ENCODE measurements around the gene NLN.
"Not testable (repeated sequence)": the region's sequence is repeated elsewhere in the genome, so short reads cannot be mapped to it uniquely, and the experiment has no call there.

Gene NLN

GRCh38 chr5:65734196-65734775 is 12.3 kb downstream of the NLN start:
- DNase-seq: not testable (repeated sequence)

- DNase-seq: no peak
Observed at GRCh38 chr5:65734921-65735320, 12.9 kb downstream of the NLN start.

- no peak for DNase-seq
Observed at GRCh38 chr5:65736011-65736410, 14.0 kb downstream of the NLN start.

DNA sequence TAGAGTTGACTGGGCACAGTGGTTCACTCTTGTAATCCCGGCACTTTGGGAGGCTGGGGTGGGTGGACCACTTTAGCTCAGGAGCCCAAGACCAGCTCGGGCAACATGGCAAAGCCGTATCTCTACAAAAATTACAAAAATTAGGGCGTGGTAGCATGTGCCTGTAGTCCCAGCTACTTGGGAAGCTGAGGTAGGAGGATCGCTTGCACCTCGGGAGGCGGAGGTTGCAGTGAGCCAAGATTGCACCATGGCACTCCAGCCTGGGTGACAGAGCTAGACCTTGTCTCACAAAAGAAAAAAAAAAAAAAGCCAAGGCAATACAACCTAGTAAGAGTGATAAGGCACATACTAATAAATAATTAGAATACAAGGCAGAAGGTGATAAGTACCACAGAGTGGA is 15.8 kb downstream of the NLN start:
- no peak for DNase-seq

DNA sequence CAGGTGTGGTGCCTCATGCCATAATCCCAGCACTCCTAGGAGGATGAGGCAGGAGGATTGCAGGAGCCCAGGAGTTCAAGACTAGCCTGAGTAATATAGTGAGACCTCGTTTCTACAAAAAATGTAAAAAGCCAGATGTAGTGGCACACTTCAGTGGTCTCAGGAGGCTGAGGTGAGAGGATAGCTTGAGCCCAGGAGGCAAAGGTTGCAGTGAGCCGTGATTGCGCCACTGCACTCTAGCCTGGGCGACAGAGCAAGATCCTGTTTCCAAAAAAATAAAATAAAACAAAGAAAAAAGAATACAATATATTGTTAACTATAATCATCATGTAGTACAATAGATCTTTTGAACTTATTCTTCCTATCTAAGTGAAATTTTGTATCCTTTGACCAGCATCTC is 16.3 kb downstream of the NLN start:
- DNase-seq: no peak

DNA sequence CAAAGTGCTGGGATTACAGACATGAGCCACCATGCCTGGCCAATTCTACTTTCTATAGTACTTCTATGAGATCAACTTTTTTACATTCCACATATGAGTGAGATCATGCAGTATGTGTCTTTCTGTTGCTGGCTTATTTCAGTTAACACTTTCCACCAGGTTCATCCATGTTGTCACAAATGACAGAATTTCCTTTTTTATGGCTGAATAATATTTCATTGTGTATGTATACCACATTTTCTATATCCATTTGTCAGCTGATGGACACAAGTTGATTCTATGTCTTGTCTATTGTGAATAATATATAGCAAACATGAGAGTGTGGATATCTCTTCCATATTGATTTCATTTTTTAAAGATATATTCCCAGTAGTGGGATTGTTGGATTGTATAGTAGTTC is 17.2 kb downstream of the NLN start:
- no peak for DNase-seq

- DNase-seq: no peak
Observed at GRCh38 chr5:65742565-65743231, 20.7 kb downstream of the NLN start.

GRCh38 chr5:65749221-65749844 is 27.3 kb downstream of the NLN start:
- DNase-seq: no peak

- DNase-seq: no peak
Observed at GRCh38 chr5:65749956-65750355, 28.0 kb downstream of the NLN start.

- DNase-seq: no peak
Observed at GRCh38 chr5:65750938-65751337, 28.9 kb downstream of the NLN start.

- no peak for DNase-seq
Observed at GRCh38 chr5:65753189-65753588, 31.2 kb downstream of the NLN start.

- DNase-seq: no peak
Observed at GRCh38 chr5:65758546-65759144, 36.6 kb downstream of the NLN start.

- no peak for DNase-seq
Observed at GRCh38 chr5:65760504-65761275, 38.7 kb downstream of the NLN start.

- DNase-seq: no peak
Observed at GRCh38 chr5:65762234-65762633, 40.2 kb downstream of the NLN start.

GRCh38 chr5:65765582-65765981 is 43.6 kb downstream of the NLN start:
- no peak for DNase-seq

GRCh38 chr5:65766175-65766574 is 44.2 kb downstream of the NLN start:
- DNase-seq: no peak

DNA sequence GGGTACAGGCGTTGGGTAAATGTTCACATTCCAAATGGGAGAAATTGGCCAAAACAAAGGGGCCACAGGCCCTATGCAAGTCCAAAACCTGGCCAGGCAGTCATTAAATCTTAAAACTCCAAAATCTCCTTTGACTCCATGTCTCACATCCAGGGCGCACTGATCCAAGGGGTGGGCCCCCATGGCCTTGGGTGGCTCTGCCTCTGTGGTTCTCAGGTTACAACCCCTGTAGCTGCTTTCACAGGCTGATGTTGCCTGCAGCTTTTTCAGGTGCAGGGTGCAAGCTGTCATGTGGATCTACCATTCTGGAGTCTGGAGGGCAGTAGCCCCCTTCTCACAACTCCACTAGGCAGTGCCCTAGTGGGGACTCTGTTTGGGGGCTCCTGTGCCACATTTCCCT is 44.8 kb downstream of the NLN start:
- no peak for DNase-seq

DNA sequence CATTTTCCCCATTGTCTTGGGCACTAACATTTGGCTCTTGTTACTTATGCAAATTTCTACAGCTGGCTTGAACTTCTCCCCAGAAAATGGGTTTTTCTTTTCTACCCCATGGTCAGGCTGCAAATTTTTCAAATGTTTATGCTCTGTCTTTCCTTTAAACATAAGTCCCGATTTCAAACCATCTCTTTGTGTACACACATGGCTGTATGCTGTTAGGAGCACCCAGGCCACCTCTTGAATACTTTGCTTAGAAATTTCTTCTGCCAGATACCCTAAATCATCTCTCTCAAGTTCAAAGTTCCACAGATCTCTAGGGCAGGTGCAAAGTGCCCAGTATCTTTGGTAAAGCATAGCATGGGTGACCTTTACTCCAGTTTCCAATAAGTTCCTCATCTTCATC is 45.6 kb downstream of the NLN start:
- DNase-seq: no peak

GRCh38 chr5:65768723-65769346 is 46.8 kb downstream of the NLN start:
- DNase-seq: no peak

GRCh38 chr5:65769539-65769938 is 47.5 kb downstream of the NLN start:
- no peak for DNase-seq

- no peak for DNase-seq
Observed at GRCh38 chr5:65771266-65771665, 49.3 kb downstream of the NLN start.

DNA sequence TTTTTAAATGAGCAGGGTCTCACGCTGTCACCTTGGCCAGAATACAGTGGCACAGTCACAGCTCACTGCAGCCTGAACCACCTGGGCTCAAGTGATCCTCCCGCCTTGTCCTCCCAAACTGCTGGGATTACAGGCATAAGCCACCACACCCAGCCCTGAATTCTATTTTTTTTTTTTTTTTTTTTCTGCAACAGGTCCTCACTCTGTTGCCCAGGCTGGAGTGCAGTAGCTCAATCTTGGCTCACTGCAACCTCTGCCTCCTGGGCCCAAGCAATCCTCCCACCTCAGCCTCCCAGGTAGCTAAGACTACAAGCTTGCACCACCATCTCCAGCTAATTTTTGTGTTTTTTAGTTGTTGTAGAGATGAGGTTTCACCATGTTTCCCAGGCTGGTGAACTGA is 51.0 kb downstream of the NLN start:
- not testable (repeated sequence) for DNase-seq

DNA sequence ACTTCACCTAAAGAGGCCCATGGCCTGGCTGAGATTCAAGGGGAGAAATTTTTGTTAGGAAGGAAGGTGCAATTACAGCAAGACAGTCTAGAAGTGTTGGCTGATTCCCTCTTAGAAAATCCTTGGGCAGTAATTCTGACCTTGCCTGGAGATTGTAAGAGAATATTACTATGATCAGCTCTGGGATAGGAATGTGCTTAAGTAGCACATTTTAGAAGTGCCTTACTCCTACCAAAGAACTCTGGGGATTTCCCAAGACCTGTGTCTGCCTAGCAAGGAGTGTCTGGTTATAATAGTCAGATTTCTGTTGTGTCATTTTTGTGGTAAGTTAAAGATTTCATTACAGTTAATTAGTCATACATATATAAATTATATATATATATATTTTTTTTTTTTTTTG is 52.3 kb downstream of the NLN start:
- no peak for DNase-seq
